C4-2B (cell line): ENCODE data around the gene HES2.

ENCODE experiments used
- ZFX ChIP-seq: fragments of 450-650 bp; IDR thresholded peaks from 2 replicates; pipeline ENCODE4 v1.6.1; 2017
- TF ChIP-seq, protein P1 (sequence below): fragments of 450-650 bp; conservative IDR thresholded peaks from 2 replicates; pipeline ENCODE4 v1.5.1; 2017; ENCODE audit warnings: mild to moderate bottlenecking

DNA sequence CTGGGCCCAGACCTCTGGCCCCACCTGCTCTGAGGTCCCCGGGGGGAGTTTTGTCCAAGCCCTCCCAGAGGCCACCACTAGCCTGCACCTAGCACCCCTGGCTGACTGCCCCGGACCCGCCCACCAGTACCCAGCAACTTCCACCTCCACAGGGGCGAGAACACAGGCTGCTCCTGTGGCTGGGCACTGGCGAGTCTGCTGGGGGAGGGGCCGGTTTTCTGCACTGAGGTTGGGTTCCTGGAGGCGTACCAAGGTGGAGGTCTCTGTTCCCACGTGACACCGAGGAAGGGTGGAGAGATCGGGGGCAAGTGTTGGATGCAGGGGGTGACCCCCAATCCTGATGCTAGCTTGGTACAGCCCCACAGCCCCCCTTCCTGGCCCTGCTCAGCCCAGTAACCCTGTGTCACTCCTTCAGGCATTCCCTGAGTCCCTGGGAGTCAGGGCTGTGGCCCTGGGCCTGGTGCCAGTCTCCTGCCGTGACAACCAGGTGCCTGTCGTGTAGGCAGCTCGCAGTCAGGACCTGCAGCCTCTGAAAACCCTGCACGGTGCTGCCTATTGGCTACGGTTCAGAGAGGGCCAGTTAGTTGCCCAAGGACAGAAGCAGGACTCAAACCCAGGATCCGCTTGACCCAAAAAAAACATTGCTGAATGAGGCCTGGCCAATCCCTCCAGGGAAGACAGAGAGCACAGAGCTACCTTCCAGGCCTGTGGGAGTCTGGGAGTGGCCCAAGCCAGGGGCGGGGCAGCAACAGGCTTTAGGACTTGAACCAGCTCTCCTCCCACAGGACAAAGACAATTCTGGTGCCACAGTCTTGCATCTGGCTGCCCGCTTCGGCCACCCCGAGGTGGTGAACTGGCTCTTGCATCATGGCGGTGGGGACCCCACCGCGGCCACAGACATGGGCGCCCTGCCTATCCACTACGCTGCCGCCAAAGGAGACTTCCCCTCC is 8.0 kb upstream of the HES2 start:
- TF ChIP-seq, protein P1, sequence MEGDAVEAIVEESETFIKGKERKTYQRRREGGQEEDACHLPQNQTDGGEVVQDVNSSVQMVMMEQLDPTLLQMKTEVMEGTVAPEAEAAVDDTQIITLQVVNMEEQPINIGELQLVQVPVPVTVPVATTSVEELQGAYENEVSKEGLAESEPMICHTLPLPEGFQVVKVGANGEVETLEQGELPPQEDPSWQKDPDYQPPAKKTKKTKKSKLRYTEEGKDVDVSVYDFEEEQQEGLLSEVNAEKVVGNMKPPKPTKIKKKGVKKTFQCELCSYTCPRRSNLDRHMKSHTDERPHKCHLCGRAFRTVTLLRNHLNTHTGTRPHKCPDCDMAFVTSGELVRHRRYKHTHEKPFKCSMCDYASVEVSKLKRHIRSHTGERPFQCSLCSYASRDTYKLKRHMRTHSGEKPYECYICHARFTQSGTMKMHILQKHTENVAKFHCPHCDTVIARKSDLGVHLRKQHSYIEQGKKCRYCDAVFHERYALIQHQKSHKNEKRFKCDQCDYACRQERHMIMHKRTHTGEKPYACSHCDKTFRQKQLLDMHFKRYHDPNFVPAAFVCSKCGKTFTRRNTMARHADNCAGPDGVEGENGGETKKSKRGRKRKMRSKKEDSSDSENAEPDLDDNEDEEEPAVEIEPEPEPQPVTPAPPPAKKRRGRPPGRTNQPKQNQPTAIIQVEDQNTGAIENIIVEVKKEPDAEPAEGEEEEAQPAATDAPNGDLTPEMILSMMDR: no peak
- no peak for TF ChIP-seq ZFX
